Measurements from ENCODE around the gene CHRNA4.

The CHRNA4 gene

DNA sequence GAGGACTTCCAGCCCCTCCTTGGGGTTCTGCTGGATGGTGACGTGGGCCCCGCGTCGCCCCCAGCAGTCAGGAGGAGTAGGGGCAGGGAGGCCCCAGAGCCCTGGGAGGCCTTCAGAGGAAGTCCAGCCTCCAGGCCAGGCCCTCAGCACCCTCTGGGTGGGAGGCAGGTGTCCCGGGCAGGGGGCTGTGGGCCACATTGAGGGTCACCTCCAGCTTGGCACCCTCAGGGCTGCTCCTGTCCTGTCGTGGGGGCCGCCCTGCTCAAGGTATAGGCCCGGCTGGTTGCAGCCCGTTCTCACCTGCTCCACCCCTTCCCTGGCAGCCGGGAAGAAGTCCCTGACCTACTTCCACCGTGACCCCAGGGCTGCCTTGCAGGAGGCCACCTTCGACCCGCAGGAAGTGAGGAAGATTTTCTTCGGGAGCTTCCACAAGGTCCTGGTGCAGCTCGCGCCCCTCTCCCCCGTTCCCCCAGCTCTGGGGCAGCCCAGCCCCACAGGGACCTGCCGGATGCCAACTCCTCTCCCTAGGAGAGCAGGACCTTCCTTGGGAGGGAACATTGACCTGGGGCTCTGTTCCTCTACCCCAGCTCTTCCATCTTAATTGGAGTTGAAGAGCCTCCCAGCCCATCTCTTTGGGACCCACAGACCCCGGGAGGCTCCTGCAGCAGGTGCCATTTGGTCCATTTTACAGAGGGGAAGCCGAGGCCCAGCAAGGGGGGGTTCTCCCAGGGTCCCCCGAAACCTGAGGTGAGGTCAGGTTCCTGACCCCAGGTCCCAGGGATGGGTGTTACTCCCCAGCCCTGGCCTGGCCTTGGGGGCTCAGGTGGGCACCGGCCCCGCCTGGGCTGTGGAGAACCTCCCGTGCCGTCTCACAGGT is 41.7 kb downstream of the CHRNA4 start:
- Histone ChIP-seq H3K9me2 (replicated peaks; ENCODE audit: low read depth, low read length) (no peaks in the 10 kb centered on the region), H2AFZ (ENCODE audit: low read length) (no peak overlapping the region), H3K4me2 (ENCODE audit: low read depth, low read length, poor library complexity, severe bottlenecking) (no peak overlapping the region), H3K27me3 (ENCODE audit: insufficient read depth, low read length, poor library complexity, severe bottlenecking) (no peaks in the 10 kb centered on the region), H3K9ac (ENCODE audit: low read depth, low read length, poor library complexity, severe bottlenecking) (no peak overlapping the region), H3K36me3 (ENCODE audit: insufficient read depth, low read length) (no peaks in the 10 kb centered on the region), H4K20me1 (ENCODE audit: insufficient read depth, low read length, poor library complexity, severe bottlenecking) (no peaks in the 10 kb centered on the region), H3K4me3 (ENCODE audit: low read length, poor library complexity, severe bottlenecking) (no peak overlapping the region), H3K9me3 (ENCODE audit: insufficient read depth, low read depth, low read length) (no peaks in the 10 kb centered on the region), H3K79me2 (ENCODE audit: insufficient read depth, low read length) (no peaks in the 10 kb centered on the region), H3F3A (ENCODE audit: low read depth) (no peaks in the 10 kb centered on the region), H3K4me1 (ENCODE audit: insufficient read depth, low read length, poor library complexity, severe bottlenecking) (no peaks in the 10 kb centered on the region)
- TF ChIP-seq, protein P1, sequence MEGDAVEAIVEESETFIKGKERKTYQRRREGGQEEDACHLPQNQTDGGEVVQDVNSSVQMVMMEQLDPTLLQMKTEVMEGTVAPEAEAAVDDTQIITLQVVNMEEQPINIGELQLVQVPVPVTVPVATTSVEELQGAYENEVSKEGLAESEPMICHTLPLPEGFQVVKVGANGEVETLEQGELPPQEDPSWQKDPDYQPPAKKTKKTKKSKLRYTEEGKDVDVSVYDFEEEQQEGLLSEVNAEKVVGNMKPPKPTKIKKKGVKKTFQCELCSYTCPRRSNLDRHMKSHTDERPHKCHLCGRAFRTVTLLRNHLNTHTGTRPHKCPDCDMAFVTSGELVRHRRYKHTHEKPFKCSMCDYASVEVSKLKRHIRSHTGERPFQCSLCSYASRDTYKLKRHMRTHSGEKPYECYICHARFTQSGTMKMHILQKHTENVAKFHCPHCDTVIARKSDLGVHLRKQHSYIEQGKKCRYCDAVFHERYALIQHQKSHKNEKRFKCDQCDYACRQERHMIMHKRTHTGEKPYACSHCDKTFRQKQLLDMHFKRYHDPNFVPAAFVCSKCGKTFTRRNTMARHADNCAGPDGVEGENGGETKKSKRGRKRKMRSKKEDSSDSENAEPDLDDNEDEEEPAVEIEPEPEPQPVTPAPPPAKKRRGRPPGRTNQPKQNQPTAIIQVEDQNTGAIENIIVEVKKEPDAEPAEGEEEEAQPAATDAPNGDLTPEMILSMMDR (conservative IDR thresholded peaks at IDR 0.05; ENCODE audit: low read length), result no peak
- no peak for TF ChIP-seq EZH2phosphoT487 (IDR thresholded peaks at IDR 0.05; ENCODE audit: borderline replicate concordance)

- H2AFZ ChIP-seq (ENCODE audit: low read length), result no peak overlapping the region
- H3K4me3 ChIP-seq (ENCODE audit: low read length, poor library complexity, severe bottlenecking), result no peak overlapping the region
- no peak overlapping the region for H3K9ac ChIP-seq (ENCODE audit: low read depth, low read length, poor library complexity, severe bottlenecking)
- no peaks in the 10 kb centered on the region for H3K36me3 ChIP-seq (ENCODE audit: insufficient read depth, low read length)
- H3K27me3 ChIP-seq (ENCODE audit: insufficient read depth, low read length, poor library complexity, severe bottlenecking), result no peaks in the 10 kb centered on the region
- TF ChIP-seq EZH2phosphoT487 (IDR thresholded peaks at IDR 0.05; ENCODE audit: borderline replicate concordance), result no peak
- TF ChIP-seq, protein P1 (conservative IDR thresholded peaks at IDR 0.05; ENCODE audit: low read length), result no peak
- H3K4me2 ChIP-seq (ENCODE audit: low read depth, low read length, poor library complexity, severe bottlenecking), result no peak overlapping the region
- H4K20me1 ChIP-seq (ENCODE audit: insufficient read depth, low read length, poor library complexity, severe bottlenecking), result no peaks in the 10 kb centered on the region
- no peaks in the 10 kb centered on the region for H3K9me3 ChIP-seq (ENCODE audit: insufficient read depth, low read depth, low read length)
- H3F3A ChIP-seq (ENCODE audit: low read depth), result no peaks in the 10 kb centered on the region
- H3K9me2 ChIP-seq (replicated peaks; ENCODE audit: low read depth, low read length), result no peaks in the 10 kb centered on the region
- H3K79me2 ChIP-seq (ENCODE audit: insufficient read depth, low read length), result no peaks in the 10 kb centered on the region
- no peaks in the 10 kb centered on the region for H3K4me1 ChIP-seq (ENCODE audit: insufficient read depth, low read length, poor library complexity, severe bottlenecking)
Observed at GRCh38 chr20:63318391-63319163, 42.6 kb downstream of the CHRNA4 start.

DNA sequence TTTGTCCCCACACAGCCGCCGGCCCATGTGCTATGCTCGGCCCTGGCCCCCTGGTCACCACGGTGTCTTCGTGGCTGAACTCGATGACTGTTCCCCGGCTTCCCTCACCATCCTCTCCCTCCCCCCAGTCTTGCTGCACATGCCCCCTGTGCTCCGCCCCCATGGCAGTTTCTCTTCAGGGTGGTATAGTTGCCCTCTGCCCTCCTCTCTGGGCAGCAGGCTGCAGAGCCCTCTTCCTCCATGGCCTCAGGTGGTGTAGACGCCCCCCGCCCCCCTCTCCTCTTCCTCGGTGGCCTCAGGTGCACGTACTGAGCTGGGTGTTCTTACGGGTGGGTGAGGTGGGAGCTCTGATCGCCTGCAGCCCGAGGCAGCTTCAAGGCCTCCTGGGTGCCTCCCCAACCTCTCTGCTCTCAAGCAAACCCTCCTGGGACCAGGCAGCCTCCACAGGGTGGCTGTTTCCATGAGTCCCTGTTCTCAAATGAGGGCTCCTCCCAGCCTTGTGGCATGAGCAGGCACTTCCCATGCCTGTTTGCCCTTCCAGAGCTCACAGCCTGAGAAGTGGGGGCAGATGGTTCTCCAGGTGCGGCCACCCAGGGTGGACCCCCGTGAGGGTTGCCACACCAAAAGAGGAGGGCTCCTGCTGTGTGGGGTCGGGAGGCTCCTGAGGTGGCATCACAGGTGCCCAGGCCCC is 43.4 kb downstream of the CHRNA4 start:
- Histone ChIP-seq H2AFZ (ENCODE audit: low read length) (no peak overlapping the region), H3K9ac (ENCODE audit: low read depth, low read length, poor library complexity, severe bottlenecking) (no peak overlapping the region), H3K4me1 (ENCODE audit: insufficient read depth, low read length, poor library complexity, severe bottlenecking) (no peaks in the 10 kb centered on the region), H3K79me2 (ENCODE audit: insufficient read depth, low read length) (no peaks in the 10 kb centered on the region), H3K9me2 (replicated peaks; ENCODE audit: low read depth, low read length) (no peaks in the 10 kb centered on the region), H3F3A (ENCODE audit: low read depth) (no peaks in the 10 kb centered on the region), H3K4me2 (ENCODE audit: low read depth, low read length, poor library complexity, severe bottlenecking) (no peak overlapping the region), H3K4me3 (ENCODE audit: low read length, poor library complexity, severe bottlenecking) (no peak overlapping the region), H3K9me3 (ENCODE audit: insufficient read depth, low read depth, low read length) (no peaks in the 10 kb centered on the region), H3K27me3 (ENCODE audit: insufficient read depth, low read length, poor library complexity, severe bottlenecking) (no peaks in the 10 kb centered on the region), H4K20me1 (ENCODE audit: insufficient read depth, low read length, poor library complexity, severe bottlenecking) (no peaks in the 10 kb centered on the region), H3K36me3 (ENCODE audit: insufficient read depth, low read length) (no peaks in the 10 kb centered on the region)
- no peak for TF ChIP-seq EZH2phosphoT487 (IDR thresholded peaks at IDR 0.05; ENCODE audit: borderline replicate concordance)
- TF ChIP-seq, protein P1 (conservative IDR thresholded peaks at IDR 0.05; ENCODE audit: low read length), result no peak

Measured in Loucy (cell line).